AG04450 (cell line): ENCODE data around the gene TNRC6C. TPM values are rescaled to one million over a fixed set of nuclear protein-coding genes. Genes with fewer than 3 reads are reported as not detected.

ENCODE experiments used
- CTCF ChIA-PET: fragments of 300-600, 350-600 bp; formaldehyde crosslinking; extraction: SDS; loops from one replicate; lab custom pipeline; 2022; ENCODE audit warnings: antibody characterized with exemption, inconsistent platforms; lab: Charles Lee
- POLR2A ChIA-PET: fragments of 350-600 bp; formaldehyde crosslinking; extraction: SDS; loops from one replicate; lab custom pipeline; 2021; ENCODE audit warnings: antibody characterized with exemption, inconsistent platforms; lab: Yijun Ruan, JAX
- DNase-seq: peaks from one replicate; pipeline ENCODE4 v3.0.0-alpha.2; 2011; ENCODE audit warnings: low read depth, low spot score
- H3K27ac ChIP-seq: one replicate; pipeline ENCODE4 v1.5.1; 2012; ENCODE audit warnings: low read depth, low read length, control low read depth
- H3K27me3 ChIP-seq: one replicate; pipeline ENCODE4 v1.6.0; 2012; ENCODE audit warnings: low read length; ENCODE audit not compliant: control insufficient read depth, insufficient read depth
- H3K4me3 ChIP-seq: 2 replicates; pipeline ENCODE4 v1.5.1; 2011; ENCODE audit warnings: mild to moderate bottlenecking, low read depth, low read length, control low read depth
- H3K9me3 ChIP-seq: 2 replicates; pipeline ENCODE4 v1.5.1; 2012; ENCODE audit warnings: low read length; ENCODE audit not compliant: control insufficient read depth, insufficient read depth
- CTCF ChIP-seq: IDR thresholded peaks from 2 replicates; pipeline ENCODE4 v1.5.1; 2011; ENCODE audit warnings: low read depth, low read length, control low read depth, inconsistent platforms
- polyA plus RNA-seq: library from polyadenylated mRNA; depleted of rRNA; stranded (reverse); fragments of >200 nt; gene quantifications from 2 replicates; pipeline ENCODE4 v1.2.3, GENCODE V29; 2011

Gene TNRC6C
- polyA plus RNA-seq, 1 experiment, result 1.2 TPM

DNA sequence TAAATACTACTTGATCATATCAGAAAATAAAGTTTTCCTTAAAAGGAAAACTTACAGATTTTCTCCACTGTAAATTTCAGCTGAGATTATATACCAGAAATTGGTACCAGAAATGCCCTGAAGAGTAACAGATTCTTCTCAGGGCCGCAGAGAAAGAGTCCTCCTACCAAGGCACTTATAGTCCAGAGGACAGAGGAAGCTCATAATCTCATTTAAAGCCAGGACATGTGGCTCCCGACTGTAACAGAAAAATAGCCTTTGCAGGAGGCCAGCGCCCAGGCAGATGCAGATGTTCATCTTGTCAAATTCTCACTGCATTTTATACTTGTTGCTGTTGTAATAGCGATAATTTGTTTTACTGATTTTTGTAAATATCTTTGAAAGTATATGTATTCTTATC lies 43.7 kb downstream of the TNRC6C start:
- DNase-seq, result no peak
- Histone ChIP-seq H3K27ac (no peak overlapping the region), H3K27me3 (no peaks in the 10 kb centered on the region), H3K4me3 (no peak overlapping the region), H3K9me3 (no peaks in the 10 kb centered on the region)
- no peak for TF ChIP-seq CTCF
- ChIA-PET POLR2A (interaction anchor here (2.2 kb wide), 1 partner anchor 44 kb away, joined by 6 read pairs; the partner anchor contains the start of gene TNRC6C), CTCF (interaction anchor here (1.8 to 5.0 kb wide), 2 partner anchors 11 to 17 kb away, joined by 5 to 42 read pairs; no protein-coding TSS in a partner anchor)

GRCh38 chr17:78005452-78006171 lies 47.1 kb downstream of the TNRC6C start:
- no peak for TF ChIP-seq CTCF
- no peak overlapping the region for H3K4me3 ChIP-seq
- ChIA-PET CTCF (interaction anchor here (1.8 to 5.0 kb wide), 2 partner anchors 8 to 13 kb away, joined by 6 to 42 read pairs; no protein-coding TSS in a partner anchor), POLR2A (interaction anchor here (2.0 kb wide), 1 partner anchor 47 kb away, joined by 10 read pairs; the partner anchor contains the start of gene TNRC6C)
- no peak for DNase-seq
- H3K9me3 ChIP-seq, result no peaks in the 10 kb centered on the region
- H3K27me3 ChIP-seq, result no peaks in the 10 kb centered on the region
- H3K27ac ChIP-seq, result no peak overlapping the region

- Histone ChIP-seq H3K27me3 (no peaks in the 10 kb centered on the region), H3K4me3 (no peak overlapping the region), H3K9me3 (no peaks in the 10 kb centered on the region), H3K27ac (no peak overlapping the region)
- no peak for DNase-seq
- CTCF ChIA-PET, result interaction anchor here (0.7 kb wide), 2 partner anchors 13 to 35 kb away, joined by 3 to 4 read pairs; no protein-coding TSS in a partner anchor
- no peak for TF ChIP-seq CTCF
- POLR2A ChIA-PET, result no interaction called here
Observed at GRCh38 chr17:78006338-78006737, 47.8 kb downstream of the TNRC6C start.

DNA sequence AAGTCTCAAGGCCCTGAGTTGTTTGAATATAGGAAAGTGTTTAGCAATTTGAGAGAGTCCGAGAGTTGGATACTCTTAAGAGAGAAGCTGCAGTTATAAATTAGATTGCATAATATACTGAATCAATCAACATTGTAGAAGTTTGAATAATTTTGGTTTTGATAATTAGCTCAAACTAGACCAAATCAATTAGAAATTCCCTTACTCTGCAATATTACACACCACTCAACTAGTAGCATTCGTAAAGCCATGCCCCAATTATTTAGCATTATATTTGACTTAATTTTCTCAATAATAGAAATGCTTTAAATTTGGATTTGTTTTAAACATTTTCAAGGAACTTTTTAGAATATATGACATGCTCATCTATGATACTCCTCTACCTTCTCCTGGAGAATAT lies 49.1 kb downstream of the TNRC6C start:
- ChIA-PET CTCF (interaction anchor here (1.4 kb wide), 1 partner anchor 12 kb away, joined by 4 read pairs; no protein-coding TSS in a partner anchor), POLR2A (no interaction called here)
- Histone ChIP-seq H3K4me3 (no peak overlapping the region), H3K27ac (no peak overlapping the region), H3K9me3 (no peaks in the 10 kb centered on the region), H3K27me3 (no peaks in the 10 kb centered on the region)
- no peak for DNase-seq
- no peak for TF ChIP-seq CTCF

- Histone ChIP-seq H3K4me3 (no peak overlapping the region), H3K27me3 (no peaks in the 10 kb centered on the region), H3K9me3 (no peaks in the 10 kb centered on the region), H3K27ac (no peak overlapping the region)
- DNase-seq, result no peak
- ChIA-PET POLR2A (no interaction called here), CTCF (interaction anchor here (2.1 to 12.0 kb wide), 2 partner anchors 10 to 466 kb away, joined by 6 to 214 read pairs; no protein-coding TSS in a partner anchor)
- TF ChIP-seq CTCF, result no peak
Observed at GRCh38 chr17:78010759-78011158, 52.3 kb downstream of the TNRC6C start.
